GM20000 (cell line): ENCODE data around the gene PHLDB1.
"Not testable (repeated sequence)": the region's sequence is repeated elsewhere in the genome, so short reads cannot be mapped to it uniquely, and the experiment has no call there.

Experiments
- DNase-seq: peaks from one replicate; pipeline ENCODE4 v3.0.0; 2012; ENCODE audit warnings: low spot score
- TF ChIP-seq, protein P1 (sequence below): IDR thresholded peaks from 2 replicates; pipeline ENCODE4 v1.5.1; 2012; ENCODE audit warnings: mild to moderate bottlenecking, control low read depth; ENCODE audit errors: extremely low read depth, missing control alignments

Gene PHLDB1

DNA sequence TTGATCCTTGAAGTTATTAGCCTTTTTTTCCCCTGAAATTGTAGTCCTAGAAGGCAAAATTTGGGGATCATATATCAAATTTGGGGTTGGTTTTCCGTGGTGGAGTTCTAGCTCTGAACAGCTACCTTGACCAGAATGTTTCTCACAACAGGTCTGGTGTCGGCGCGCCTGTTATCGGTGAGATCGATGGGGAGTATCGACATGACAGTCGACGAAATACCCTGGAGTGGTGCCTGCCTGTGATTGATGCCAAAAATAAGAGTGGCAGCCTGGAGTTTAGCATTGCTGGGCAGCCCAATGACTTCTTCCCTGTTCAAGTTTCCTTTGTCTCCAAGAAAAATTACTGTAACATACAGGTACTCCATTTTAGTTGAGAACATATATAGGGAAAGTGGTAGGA lies 9.9 kb upstream of the PHLDB1 start:
- TF ChIP-seq, protein P1, sequence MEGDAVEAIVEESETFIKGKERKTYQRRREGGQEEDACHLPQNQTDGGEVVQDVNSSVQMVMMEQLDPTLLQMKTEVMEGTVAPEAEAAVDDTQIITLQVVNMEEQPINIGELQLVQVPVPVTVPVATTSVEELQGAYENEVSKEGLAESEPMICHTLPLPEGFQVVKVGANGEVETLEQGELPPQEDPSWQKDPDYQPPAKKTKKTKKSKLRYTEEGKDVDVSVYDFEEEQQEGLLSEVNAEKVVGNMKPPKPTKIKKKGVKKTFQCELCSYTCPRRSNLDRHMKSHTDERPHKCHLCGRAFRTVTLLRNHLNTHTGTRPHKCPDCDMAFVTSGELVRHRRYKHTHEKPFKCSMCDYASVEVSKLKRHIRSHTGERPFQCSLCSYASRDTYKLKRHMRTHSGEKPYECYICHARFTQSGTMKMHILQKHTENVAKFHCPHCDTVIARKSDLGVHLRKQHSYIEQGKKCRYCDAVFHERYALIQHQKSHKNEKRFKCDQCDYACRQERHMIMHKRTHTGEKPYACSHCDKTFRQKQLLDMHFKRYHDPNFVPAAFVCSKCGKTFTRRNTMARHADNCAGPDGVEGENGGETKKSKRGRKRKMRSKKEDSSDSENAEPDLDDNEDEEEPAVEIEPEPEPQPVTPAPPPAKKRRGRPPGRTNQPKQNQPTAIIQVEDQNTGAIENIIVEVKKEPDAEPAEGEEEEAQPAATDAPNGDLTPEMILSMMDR, result no peak
- no peak for DNase-seq

DNA sequence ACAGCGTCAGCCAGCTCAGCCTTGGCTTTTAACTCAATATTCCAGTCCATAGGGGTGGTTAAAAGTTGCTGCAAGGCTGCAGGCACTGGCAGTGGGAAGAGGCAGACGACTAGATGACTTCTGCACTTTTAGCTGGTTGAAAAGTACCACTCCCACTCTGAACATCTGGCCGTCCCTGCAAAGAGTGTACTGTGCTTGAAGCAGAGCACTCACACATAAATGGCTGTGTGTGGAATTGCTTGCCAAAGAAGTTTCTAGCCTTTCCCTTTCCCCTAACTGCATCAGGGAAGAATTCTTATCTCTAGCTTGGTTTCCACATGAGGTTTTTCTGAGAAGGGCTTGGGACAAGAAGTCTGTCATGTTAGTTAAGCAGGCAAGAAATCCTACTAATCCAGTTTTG lies 5.1 kb upstream of the PHLDB1 start:
- TF ChIP-seq, protein P1, result no peak
- DNase-seq, result no peak

DNA sequence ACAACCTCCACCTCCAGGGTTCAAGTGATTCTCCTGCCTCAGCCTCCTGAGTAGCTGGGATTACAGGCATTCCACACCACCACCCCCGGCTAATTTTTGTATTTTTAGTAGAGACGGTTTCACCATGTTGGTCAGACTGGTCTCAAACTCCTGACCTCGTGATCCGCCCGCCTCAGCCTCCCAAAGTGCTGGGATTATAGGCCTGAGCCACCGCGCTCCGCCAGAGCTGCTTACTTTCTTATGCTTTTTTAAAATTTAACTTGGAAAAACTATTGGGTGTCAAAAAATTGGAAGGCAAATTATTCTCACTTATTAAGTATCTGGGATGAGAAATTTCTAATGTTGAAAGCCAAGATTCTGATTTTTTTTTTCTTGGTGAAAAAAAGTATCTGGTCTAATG lies 3.7 kb upstream of the PHLDB1 start:
- DNase-seq, result not testable (repeated sequence)

DNA sequence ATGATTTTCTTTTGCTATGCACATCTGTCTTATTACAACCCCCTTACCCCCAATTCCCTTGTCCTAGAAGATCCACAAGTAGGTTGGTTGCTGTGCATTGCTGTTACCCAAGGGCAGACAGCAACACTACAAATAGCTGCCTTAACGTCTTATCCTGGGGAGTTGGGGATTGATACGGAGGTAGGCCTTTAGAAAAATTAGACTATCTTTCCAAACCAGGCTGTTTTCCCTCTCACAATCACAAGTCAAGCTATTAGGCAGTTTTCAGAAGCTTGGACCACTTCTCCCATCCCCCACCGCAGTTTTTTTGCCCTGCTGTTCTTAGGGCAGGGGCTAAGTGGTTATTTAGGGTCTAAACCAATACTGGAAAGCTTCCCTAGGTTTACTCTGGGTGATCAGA lies 2.8 kb upstream of the PHLDB1 start:
- TF ChIP-seq, protein P1, result no peak
- no peak for DNase-seq

DNA sequence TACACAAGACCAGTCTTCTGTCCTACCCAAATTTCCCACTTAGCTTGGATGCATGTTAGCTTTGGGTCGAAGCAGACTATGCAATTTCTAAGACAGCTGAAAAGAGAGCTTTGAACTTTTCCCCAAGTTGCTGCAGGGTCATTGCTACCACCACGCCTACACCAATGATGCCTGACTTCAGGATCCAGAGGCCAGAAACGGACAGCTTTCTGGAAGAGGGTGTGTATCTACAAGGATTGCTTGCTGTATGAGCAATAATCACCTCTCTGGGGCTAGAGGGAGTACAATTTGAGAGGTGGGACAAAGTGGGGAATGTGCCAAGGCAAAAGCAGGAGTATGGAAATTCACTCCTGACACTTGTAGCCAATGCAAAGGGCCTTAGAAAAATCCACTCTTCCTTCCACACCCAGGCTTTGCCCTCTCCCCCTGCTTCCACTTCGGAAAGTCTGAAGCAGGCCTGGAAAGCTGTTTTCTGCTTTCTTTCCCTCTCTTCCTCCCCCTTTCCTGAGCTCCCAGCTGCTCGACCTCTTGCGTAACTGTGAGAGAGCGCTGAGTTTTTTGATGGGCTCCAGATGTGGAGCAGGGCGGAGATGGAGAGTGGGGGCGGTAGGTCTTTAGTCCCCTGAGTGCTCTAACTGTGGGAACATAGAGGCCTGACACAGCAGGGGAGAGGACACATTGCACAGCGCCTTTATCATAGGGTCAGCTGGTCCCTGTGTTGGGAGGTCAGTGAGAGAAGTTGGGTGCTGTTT lies 2.1 kb upstream of the PHLDB1 start:
- DNase-seq, result no peak
- TF ChIP-seq, protein P1, result no peak

DNA sequence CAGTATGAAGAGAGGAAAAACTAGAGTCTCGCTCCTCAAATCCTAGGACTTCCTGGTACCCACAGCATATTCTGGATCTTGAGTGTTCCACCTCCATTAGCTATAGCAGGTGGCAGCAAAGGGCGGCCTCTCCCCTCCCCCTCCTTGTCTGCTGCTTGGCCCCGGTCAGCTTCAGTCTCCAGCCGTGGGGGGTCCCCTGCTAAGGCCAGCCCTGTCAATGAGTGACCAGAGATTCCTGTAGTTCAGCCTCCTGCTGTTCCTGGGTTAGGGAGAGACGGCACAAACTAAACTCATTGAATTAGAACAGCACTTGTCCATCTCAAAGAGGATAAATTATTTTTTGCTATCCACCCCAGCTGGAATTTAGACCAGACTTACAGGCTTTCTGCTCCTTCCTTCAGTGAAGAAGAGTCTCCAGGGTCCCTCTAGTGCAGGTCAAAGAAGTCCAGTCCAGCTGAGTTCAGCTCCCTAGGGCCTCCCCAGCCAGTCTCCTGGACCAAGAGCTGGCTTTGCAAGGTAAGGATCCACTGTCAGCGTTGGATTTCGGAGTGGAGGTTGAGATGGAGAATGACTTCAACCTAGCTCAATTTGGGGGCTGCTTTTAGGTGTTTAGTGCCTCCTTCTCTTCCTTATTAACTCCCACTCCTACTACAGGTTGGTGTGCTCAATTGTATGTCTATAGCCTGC lies 1.1 kb upstream of the PHLDB1 start:
- DNase-seq, result no peak
- TF ChIP-seq, protein P1, result no peak

DNA sequence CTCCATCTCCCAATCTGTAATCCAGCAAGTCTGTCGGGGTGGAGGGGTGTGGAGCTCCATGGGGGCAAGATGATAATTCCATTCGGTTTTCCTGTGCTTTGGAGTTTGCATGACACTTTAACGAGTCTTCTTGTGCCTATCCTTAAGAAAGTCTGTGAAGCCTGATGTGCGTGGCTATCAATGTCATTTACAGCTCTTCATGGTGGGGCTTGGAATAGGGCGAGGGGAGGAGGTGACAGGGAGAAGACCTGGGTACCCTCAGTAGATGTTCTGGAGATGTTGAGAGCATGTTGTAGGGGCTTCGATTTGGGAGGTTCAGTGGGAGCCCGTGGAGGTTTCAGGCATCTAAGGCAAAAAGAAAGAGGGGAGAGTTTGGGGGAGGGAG lies 579 bp upstream of the PHLDB1 start:
- TF ChIP-seq, protein P1, result no peak
- DNase-seq, result no peak
